Activated CD8-positive, alpha-beta memory T cell treated with anti-CD3 and anti-CD28 coated beads, Interleukin-2, amount 50 U/mL, for 48 hours (primary cell): ENCODE measurements around the gene DDX59.
"Not testable (repeated sequence)": the region's sequence is repeated elsewhere in the genome, so short reads cannot be mapped to it uniquely, and the experiment has no call there.

Experiments used
- DNase-seq: peaks from one replicate; pipeline ENCODE4 v3.0.0-alpha.2; 2020

The DDX59 gene

DNA sequence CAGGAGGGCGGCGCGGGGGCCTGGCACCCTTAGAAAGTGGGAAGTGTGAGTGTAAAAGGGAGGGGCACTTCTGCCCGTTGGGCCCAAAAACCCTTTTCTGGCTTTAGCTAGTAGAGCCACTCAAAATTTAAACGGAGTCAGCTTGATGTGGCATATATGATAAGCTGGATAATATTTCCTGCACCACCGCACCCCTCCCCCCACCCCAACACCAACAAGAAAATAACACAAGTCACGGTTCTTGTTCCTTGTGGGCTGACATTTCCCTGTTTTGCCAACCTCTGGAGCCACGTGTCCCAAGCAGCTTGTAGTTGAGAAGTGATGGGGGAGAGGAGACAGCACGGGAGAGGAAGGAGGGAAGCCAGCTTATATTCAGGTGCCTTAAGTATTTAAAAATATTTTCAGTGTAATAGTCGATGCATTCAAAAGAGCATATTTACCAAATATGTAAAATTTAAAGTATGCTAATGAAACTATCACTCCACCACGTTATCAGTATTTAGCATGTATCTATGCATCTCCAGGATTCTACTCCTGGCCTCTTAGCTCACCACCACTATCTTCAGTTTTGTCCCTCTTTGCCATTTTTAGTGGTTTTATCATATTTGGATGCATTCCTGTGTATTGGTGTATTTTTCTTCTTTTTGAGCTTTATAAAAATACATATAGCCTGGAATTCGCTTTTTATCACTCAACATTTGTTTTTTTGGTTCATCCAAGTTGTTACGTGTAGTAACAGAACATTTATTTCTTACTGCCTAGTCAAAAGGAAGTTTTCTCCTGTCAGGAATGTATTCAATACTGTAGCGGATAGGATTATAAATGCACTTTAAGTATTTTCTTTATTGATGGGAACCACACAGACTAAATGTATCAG, 773 bp upstream of the DDX59 start:
- no peak for DNase-seq

DNA sequence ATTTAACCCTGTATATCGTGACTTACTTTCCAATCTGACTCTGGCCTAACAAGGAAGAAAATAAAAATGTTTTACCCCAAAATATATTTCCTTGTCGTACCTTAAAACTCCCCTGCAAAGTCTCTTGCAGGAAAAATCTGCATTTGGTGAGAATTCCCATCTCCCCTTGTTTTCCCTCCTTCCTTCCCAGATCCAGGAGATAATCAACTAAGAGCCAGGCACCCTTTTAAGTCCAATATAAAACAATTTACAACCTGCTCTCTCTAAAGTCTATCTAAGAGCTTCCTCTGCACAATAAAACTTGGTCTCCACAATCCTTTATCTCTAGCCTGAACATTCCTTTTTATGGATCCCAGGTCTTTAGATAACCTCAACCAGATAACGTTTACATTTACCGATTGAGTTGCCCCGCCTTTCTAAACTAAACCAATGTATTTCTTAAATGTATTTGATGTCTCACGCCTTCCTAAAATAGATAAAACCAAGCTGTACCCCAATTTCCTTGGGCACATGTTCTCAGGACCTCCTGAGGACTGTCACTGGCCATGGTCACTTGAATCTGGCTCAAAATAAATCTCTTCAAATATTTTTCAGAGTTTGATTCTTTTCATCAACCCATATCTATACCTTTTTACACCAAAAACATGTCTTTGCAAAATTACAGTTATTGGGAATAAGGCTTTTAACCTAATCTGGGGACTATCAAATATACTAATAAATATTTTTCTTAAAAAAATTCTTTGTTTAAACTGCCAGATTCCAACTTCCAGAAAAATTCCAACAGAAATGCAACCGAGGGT, 993 bp downstream of the DDX59 start:
- no peak for DNase-seq

DNA sequence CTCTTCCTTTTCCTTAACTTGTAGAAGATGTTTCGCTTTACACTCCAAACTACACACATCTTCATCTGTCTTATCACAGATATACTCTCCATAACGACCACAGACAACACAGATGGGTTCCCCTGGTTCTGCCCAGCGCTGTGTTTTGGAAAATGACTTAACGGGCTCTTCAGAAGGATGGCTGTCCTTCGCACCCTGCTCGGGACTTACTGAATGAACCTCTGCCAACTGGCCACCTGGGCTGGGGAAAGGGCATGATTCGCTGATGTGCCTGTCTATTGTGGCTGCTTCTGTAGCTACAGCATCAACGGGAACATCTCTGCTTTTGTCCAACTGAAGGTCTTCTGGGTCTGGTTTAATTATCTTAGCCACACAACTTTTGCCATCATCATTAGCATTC, 3.4 kb downstream of the DDX59 start:
- no peak for DNase-seq

DNA sequence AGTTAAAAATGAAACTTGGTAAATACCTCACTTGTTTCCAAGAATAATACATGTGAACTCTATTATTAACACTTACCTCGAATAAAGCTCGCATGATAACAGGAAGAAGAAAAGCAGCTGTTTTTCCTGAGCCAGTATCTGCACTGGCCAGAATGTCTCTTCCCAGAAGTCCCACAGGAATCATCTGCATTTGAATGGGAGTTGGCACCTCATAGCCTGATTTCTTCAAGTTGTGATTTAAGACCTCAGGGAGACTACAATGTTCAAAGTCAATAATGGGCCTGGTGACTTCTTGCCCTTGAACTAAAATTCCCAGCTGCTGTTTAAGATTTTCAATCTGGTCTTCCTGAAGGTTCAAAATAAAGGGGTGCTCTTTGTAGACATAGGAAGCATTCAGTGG, 3.8 kb downstream of the DDX59 start:
- DNase-seq = no peak

DNA sequence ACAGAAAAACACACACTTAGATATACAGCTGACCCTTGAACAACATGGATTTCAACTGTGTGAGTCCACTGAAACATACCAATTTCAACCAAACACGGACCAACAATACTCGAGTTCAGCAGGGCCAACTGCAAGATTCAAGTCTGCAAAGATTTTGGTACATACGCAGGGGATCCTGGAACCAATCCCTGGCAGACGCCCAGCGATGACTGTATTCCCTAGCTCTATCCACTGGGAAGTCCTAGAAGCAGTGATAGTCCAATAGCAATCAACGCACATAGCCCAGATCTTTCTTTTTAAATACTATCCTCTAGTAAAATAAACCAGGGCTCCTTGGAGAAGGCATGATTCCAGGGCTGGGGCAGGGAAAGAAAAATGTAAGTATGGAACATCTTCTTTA, 9.0 kb downstream of the DDX59 start:
- no peak for DNase-seq

DNA sequence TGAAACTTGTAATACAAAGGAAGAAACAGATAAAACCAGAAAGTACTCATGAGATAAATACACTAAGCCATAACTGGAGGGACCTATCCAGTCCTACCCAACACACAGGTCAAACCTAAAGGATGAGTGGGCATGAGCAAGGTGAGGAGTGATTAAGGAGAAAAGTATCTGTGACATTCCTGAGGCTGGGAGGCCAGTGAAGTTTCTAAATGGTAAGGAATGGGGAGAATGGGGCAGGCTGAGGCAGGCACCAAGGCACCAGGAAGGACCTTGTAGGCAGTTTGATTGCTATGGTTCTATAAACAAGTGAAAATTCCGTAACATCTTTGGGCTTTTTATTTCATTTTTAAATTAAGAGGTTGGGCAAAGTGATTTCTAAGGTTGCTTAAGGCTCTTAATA, 10.4 kb downstream of the DDX59 start:
- no peak for DNase-seq

DNA sequence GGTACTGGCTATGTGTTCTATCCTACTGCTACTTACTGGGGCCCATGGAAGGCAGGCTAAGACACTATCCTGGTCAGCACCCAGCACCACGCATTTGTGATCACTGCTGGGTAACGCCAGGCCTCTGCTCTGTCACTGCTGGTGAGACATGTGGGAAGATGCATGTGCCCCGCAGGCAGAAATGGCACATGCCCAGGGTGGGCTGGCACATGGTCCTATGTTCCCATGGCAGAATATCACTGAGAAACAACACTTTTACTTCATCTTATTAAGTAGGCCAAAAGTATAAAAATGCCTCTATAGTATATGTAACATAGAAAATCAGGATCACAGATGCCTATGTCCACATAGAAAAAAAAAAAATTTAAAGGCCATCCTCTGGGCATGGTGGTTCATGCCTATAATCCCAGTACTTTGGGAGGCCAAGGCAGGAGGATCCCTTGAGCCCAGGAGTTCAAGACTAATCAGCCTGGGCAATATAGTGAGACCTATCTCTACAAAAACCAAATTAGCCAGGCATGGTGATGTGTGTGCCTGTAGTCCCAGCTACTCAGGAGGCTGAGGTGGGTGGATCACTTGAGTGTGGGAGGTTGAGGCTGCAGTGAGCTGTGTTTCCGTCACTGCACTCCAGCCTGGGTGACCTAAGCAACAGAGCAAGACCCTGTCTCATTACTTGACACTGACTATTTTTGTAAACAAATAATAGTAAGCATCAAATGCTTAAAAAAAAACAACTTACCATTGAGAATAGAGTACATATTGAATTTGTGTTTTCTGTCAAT, 11.5 kb downstream of the DDX59 start:
- DNase-seq = no peak

DNA sequence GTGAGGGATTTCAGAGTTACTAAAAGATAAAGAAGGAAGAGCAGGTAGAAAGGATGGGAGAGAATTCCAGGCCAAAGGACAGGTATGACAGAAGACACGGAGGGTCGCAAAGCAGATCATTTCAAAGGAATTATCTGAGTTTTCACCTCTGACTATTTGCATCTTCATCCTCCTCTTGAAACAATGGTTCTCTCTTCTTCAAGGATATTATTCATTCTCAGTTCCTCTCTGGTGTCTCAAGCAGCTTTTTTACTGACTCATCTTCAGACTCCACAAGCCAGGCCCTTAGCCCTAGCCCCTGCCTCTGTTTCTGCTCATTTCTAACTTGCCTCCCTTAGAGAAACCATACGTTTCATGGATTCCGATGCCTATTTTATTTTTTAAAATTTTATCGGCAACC, 15.0 kb downstream of the DDX59 start:
- DNase-seq = no peak

DNA sequence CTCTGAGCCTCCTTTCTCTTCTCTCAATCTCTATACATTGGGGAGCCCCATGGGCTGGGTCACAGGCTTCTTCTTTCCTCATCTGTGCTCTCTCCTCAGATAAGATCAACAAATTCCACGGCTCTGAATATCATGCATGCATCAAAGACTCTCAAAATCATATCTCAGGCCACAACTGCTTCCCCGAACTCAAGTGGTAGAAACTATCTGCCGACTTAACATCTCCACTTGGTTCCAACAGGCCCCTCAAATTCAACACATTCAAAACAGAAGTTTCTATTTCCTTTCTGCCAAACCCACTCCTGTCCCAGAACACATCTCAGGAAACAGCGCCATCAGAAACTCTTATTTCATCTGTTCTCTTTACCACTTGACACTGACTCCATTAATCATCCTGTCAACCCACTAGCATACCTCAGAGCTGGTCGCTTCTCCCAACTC, 16.7 kb downstream of the DDX59 start:
- DNase-seq = no peak

DNA sequence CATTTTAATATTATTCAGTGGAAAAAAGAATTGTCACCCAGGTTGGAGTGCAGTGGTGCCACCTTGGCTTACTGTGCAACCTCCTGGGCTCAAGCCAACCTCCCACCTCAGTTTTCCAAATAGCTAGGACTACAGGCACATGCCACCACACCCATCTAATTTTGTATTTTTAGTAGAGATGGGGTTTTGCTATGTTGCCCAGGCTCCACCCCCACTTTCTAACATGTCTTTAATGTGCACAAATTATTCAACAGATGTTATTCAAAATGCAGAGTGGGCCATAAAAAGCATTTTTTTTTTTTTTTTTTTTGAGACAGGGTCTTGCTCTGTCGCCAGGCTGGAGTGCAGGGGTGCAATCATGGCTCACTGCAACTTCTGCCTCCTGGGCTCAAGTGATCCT, 17.3 kb downstream of the DDX59 start:
- no peak for DNase-seq

DNA sequence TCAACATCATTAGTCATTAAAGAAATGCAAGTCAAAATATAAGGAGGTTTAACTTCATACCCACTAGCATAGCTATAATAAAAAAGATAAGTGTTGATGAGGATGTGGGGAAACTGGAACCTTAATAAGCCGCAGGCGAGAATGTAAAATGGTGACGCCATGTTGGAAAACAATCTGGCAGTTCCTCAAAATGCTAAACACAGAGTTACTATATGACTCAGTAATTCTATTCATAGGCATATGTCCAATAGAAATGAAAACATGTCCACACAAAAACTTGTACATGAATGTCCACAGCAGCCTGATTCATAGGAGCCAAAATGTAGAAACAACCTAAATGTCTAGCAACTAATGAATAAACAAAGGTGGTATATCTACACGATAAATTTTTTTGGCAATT, 23.2 kb downstream of the DDX59 start:
- DNase-seq = no peak

DNA sequence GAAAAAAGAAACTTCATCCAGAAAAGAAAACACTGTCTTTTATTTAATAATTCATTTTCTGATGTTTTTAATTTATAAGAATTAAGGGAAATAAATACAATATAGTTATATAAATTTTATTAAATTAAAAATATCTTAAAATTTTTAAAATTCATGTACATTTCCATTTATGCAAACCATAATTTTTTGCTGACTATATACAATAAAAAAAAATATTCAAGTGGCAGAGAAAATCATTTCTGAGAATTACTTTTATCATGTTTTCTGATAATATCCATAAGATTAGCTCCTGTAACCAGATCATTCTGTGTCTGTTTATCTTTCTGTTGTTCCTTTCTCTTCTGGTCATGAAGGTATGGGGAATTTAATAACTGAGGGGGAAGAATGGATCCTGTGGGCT, 25.7 kb downstream of the DDX59 start:
- no peak for DNase-seq

DNA sequence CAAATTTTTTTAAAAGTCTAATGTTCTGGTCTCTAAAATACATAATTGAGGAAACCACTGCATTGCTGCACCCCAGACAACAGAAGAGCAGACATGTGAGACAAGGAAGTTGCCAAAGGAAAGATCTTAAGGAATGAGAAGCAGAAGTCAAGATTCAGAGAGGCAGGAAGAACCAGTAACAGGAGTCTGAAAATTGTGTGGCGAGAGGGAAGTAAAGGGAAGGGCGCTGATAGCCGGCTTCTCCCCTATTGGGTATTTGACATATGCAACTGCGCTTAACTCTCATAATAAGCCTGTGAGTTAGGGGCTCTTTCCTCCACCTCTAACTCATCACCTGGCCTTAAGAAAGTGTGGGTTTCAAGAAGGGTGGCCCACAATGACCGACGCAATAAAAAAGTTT, 27.2 kb downstream of the DDX59 start:
- DNase-seq = no peak

DNA sequence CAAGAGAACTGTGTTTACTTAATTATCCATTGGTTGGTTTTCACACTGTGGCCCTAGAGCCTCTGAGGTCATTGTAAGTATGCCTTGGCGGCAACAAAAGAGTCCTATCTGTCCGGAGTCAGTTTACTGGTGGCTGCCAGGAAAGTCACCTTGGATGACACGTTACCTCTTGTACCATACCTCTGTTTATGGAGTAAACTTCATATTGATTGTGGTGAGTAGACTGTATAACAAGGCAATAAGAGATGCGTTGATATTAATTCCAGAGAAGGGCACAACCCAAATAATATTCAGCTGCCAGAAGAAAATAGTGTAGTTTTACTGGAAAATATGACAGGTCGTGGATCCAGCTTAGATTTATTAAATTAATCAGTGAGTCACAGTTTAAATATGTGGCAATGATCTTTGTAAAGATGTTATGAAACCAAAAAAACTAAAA, 28.7 kb downstream of the DDX59 start:
- no peak for DNase-seq

DNA sequence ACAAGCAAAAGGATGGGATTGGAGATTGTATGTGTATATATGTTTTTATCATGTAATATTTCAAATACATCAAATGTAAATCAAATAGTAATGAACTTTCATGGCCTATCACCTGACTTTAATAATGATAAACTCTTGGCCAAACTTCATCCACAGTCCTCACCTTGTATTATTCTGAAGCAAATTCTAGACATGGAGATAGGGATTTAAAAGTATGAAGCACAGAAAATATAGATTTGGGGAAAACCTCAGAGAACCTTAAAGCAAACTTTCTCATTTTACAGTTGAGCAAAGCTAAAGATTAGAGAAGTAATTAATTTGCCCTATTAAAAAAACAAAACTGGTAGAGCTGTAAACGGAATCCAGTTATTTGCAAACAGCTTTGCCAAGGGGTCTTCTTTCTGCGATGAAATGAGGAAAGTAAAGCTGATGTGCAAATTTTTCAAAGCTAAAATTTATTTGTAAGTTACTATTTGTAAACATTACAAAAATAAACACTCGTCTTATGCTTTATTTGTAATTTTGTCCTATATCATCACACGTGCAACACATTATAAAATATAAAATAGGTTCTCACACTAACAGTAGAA, 29.2 kb downstream of the DDX59 start:
- DNase-seq = no peak

DNA sequence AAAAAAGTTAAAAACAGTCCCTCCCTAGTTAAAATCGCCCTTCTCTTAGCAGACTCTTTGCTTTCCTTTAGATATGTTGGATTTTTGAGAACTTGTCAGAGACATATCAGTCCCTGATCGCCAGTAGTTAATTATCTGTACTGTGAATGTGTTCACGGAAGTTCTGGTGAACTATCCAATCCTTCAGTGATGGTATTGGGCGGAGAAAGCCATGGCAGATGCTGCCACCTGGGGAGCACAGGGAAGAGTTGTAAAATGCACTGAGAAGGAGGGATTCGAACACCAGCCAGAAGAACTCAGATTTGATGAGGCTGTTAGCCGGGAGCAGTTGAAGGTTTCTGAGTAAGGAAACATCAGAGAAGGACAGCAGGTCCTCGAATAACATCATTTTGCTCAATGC, 31.6 kb downstream of the DDX59 start:
- no peak for DNase-seq

DNA sequence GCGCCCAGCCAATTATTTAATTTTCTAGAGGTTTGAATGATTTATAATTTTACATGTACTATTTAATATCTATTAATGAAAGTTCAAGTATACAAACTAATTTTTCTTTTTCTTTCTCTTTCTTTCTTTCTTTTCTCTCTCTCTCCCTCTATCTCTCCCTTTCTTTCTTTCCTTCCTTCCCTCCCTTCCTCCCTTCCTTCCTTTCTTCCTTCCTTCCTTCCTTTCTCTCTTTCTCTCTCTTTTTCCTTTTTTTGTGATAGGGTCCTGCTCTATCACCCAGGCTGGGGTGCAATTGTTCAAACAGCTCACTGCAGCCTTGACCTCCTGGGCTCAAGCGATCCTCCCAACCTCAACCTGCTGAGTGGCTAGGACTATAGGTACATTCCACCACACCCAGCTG, 33.0 kb downstream of the DDX59 start:
- no peak for DNase-seq

DNA sequence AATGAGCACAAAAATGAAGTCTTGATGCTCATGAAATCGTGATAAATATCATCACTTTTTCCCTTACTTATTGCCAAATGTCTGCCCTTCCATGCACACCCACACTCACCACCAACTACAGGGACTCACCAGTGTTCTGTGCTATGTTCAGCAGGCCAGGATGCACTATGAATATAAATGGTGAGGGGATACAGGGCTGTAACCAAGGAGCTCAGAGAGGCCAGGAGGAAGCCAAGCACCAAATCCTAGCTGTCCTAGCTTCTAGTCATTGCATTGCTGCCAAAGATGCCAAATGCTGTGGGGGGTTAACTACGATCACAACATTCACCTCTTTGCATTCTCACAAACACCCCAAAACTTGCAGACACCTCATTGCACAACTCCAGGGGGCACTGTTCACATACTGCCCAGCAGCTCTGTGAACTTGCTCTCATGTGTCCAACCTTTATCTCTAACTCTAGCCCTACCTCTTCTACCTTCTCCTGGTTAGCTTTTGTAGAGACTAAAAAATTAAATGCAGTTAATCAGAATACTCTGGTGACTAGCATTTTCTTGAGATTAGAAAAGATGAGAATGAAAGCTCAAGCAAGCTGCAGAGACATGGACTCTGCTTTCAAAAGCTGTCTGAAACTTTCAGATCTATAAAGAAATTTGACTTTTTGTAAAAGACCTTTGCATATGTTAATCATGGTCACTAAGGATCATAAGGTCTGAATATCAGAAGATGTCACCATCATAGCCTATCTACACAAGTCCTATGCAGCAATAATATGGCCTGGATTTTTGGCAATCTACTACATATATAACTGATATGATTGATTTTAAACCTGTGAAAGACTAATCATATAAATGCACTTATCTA, 35.2 kb downstream of the DDX59 start:
- no peak for DNase-seq

DNA sequence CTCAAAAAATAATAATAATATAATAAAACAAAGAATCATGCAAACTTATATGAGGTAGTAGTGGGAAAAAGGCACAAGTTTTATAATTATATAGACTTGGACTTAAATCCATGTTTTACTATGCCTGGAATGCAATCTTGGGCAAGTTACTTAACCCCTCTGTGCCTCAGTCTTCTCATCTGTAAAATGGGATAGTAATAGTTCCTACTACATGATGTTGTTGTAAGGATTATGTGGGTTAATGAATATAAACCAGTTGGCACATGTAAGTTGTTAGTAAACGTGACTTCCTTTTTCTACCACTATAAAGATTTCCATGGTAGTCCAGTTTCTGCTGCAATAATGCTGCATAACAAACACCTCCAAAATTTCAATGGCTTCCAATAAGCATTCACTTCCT, 38.3 kb downstream of the DDX59 start:
- DNase-seq = no peak

DNA sequence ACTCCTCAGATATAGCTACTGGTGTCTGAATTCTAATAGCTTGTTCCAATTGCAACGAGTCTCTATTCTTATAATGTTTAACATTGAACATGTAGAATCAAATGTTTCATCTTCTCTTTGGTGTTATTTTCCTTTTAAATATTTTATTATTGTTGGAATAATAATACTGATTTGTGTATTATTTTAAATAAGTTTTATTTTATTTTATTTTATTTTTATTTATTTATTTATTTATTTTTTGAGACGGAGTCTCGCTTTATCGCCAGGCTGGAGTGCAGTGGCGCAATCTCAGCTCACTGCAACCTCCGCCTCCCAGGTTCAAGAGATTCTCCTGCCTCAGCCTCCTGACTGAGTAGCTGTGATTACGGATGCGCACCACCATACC, 39.2 kb downstream of the DDX59 start:
- not testable (repeated sequence) for DNase-seq

DNA sequence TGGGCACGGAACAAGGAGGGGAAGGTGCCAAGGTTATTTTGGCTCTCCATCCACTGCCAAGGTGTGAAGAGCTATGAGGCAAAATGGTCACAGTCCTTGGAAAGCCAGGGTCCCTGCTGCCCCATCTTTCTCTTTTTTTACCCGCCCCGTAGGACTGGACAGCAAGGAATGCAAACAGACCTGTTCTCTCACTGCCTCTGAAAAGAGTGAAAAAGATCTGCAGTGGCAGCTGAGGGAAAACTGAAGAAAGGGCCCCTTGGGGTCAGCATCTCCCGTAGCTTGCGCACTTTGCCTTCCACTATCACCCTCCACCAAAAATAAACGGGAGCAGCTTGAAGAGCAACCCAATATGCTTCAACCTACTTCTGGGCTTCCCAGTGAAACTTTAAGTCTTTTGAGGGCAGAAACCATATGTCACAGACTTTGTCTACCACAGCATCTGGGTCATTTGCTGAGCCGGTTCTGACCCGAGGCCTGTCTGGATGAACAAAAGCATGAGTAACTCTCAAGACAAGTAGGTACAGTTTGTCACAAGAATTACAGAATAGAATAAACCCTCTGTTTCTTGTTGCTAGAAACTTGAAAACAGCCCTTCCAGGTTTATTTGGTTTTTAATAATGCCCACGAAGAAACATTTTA, 39.7 kb downstream of the DDX59 start:
- DNase-seq = no peak
